GM12878 (cell line): ENCODE data around the gene HEPHL1. TPM values are rescaled to one million over a fixed set of nuclear protein-coding genes. Genes with fewer than 3 reads are reported as not detected.

Experiments used
- ATAC-seq: fragments of 200-7000 bp; cut with Tn5 transposase; 3 replicates; pipeline ENCODE4 v1.9.1; 2020; ENCODE audit warnings: mild to moderate bottlenecking, moderate library complexity
- BruUV-seq: library from RNA; stranded (reverse); fragments of 400-500 nt; replicated peaks from 2 replicates; lab custom pipeline; 2021; lab: Mats Ljungman, UMichigan
- CTCF ChIA-PET: fragments of 300-600 bp; sonication (Branson Sonifier 250); formaldehyde crosslinking; extraction: SDS; loops from one replicate; lab custom pipeline; 2021; ENCODE audit warnings: inconsistent platforms; lab: Yijun Ruan, JAX
- POLR2A ChIA-PET: fragments of 350-600 bp; formaldehyde crosslinking; extraction: SDS; loops from one replicate; lab custom pipeline; 2021; ENCODE audit warnings: inconsistent platforms; lab: Charles Lee
- RAD21 ChIA-PET: fragments of 300-600 bp; sonication (Branson Sonifier 250); formaldehyde crosslinking; loops from one replicate; lab custom pipeline; 2023; ENCODE audit warnings: antibody characterized with exemption; ENCODE audit not compliant: unreplicated experiment; lab: Charles Lee
- SMC1A ChIA-PET: fragments of 300-600 bp; sonication (Branson Sonifier 250); formaldehyde crosslinking; loops from one replicate; lab custom pipeline; 2023; ENCODE audit not compliant: unreplicated experiment, uncharacterized antibody; lab: Charles Lee
- DNase-seq: peaks from one replicate; pipeline ENCODE4 v3.0.0-alpha.2; 2011; ENCODE audit warnings: low read depth, low spot score
- FAIRE-seq: peaks from 3 replicates; lab custom pipeline; 2011; peaks lifted over from hg19 to GRCh38; lab: Jason Lieb, UNC
- H2AFZ ChIP-seq: 2 replicates; pipeline ENCODE4 v1.6.0; 2011; ENCODE audit warnings: low read depth, low read length, control low read depth; ENCODE audit not compliant: control insufficient read depth
- H3K27ac ChIP-seq: 2 replicates; pipeline ENCODE4 v1.5.1; 2011; ENCODE audit warnings: control low read depth; ENCODE audit not compliant: control insufficient read depth, insufficient read depth
- H3K27me3 ChIP-seq, 2 experiments: replicated peaks in 1 of 2; 2 replicates each; pipeline versions ENCODE4 v1.6.0 to v1.6.1; 2011; ENCODE audit warnings: low read length in 1 of 2; ENCODE audit not compliant: control insufficient read depth in 2 of 2, insufficient read depth in 2 of 2
- H3K36me3 ChIP-seq, 2 experiments: 2 replicates each; pipeline ENCODE4 v1.5.1; 2011; ENCODE audit warnings: low read length in 1 of 2; ENCODE audit not compliant: control insufficient read depth in 2 of 2, insufficient read depth in 2 of 2
- H3K4me1 ChIP-seq: 2 replicates; pipeline ENCODE4 v1.6.1; 2011; ENCODE audit warnings: mild to moderate bottlenecking, low read length, moderate library complexity, mixed read lengths; ENCODE audit not compliant: control insufficient read depth, insufficient read depth
- H3K4me2 ChIP-seq: 2 replicates; pipeline ENCODE4 v1.6.0; 2011; ENCODE audit warnings: control low read depth; ENCODE audit not compliant: control insufficient read depth, insufficient read depth
- H3K4me3 ChIP-seq: fragments of 200-600 bp; sonication (generic); 2 replicates; pipeline ENCODE4 v1.5.1; 2016
- H3K79me2 ChIP-seq: 2 replicates; pipeline ENCODE4 v1.6.0; 2011; ENCODE audit warnings: low read length; ENCODE audit not compliant: control insufficient read depth, insufficient read depth
- H3K9ac ChIP-seq: 2 replicates; pipeline ENCODE4 v1.8.0; 2011; ENCODE audit warnings: low read length, control low read depth, mixed read lengths; ENCODE audit not compliant: control insufficient read depth, insufficient read depth
- H3K9me3 ChIP-seq: replicated peaks from 3 replicates; pipeline ENCODE4 v1.5.1; 2011; ENCODE audit warnings: mild to moderate bottlenecking, low read length; ENCODE audit not compliant: control insufficient read depth, insufficient read depth
- H4K20me1 ChIP-seq: 2 replicates; pipeline ENCODE4 v1.6.0; 2011; ENCODE audit not compliant: control insufficient read depth, insufficient read depth
- BMI1 ChIP-seq: fragments of 450-650 bp; IDR thresholded peaks from 2 replicates; pipeline ENCODE4 v1.6.1; 2016; ENCODE audit warnings: mild to moderate bottlenecking, moderate library complexity, borderline replicate concordance
- CBFB ChIP-seq: IDR thresholded peaks from 2 replicates; pipeline ENCODE4 v1.6.1; 2016; ENCODE audit warnings: antibody characterized with exemption, low read depth
- CREM ChIP-seq: IDR thresholded peaks from 2 replicates; pipeline ENCODE4 v1.6.1; 2014; ENCODE audit warnings: antibody characterized with exemption, low read depth
- DPF2 ChIP-seq: fragments of 450-650 bp; IDR thresholded peaks from 2 replicates; pipeline ENCODE4 v1.6.1; 2017; ENCODE audit warnings: mild to moderate bottlenecking
- FOS ChIP-seq: IDR thresholded peaks from 3 replicates; pipeline ENCODE4 v1.6.1; 2011; ENCODE audit warnings: borderline replicate concordance; ENCODE audit not compliant: insufficient read length; ENCODE audit errors: extremely low read depth
- NFYB ChIP-seq: IDR thresholded peaks from 2 replicates; pipeline ENCODE4 v1.6.1; 2011; ENCODE audit warnings: low read depth, mild to moderate bottlenecking, low read length, improper control_type of control experiment, moderate library complexity; ENCODE audit not compliant: insufficient read depth
- SIN3A ChIP-seq: IDR thresholded peaks from 2 replicates; pipeline ENCODE4 v1.6.1; 2012; ENCODE audit warnings: low read depth, low read length, improper control_type of control experiment
- SMC3 ChIP-seq: IDR thresholded peaks from 2 replicates; pipeline ENCODE4 v1.6.1; 2011; ENCODE audit warnings: low read length, improper control_type of control experiment, borderline replicate concordance
- SUPT20H ChIP-seq: IDR thresholded peaks from 2 replicates; pipeline ENCODE4 v1.6.1; 2011; ENCODE audit warnings: low read depth, mild to moderate bottlenecking, low read length, moderate library complexity, borderline replicate concordance; ENCODE audit not compliant: control insufficient read depth
- TCF7 ChIP-seq: IDR thresholded peaks from 2 replicates; pipeline ENCODE4 v1.6.1; 2014; ENCODE audit warnings: antibody characterized with exemption, borderline replicate concordance
- WGBS: methylation state at CpG from one replicate; pipeline ENCODE4 v1.1.6; 2016; ENCODE audit warnings: low lambda C conversion rate; ENCODE audit not compliant: insufficient replicate concordance, insufficient coverage; ENCODE audit errors: missing lambda C conversion rate; 5-methylcytosine and 5-hydroxymethylcytosine counted together
- in situ Hi-C: fragments of 300-500 bp; cut with MboI; formaldehyde crosslinking; loops from 9 replicates; pipeline ENCODE4 v1.14.3; 2018; ENCODE audit warnings: mixed read lengths
- intact Hi-C: fragments of 100-400 bp; cut with micrococcal nuclease; formaldehyde crosslinking; loops from one replicate; pipeline ENCODE4 v1.14.2; 2022; ENCODE audit not compliant: unreplicated experiment
- polyA plus RNA-seq, 11 experiments: library from polyadenylated mRNA; depleted of rRNA in 4 of 11; unstranded in 6 of 11; stranded (reverse) in 5 of 11; fragments of >200 nt; fragmentation: Nextera tagmentation in 4 of 11; fragmentation: Illumina TruSeq in 1 of 11; extraction: Ambion mirVana in 4 of 11; extraction: Trizol in 1 of 11; gene quantifications; 1 replicate in 1 of 11; 2 replicates in 10 of 11; pipeline versions ENCODE4 v1.2.1 to v1.2.3, GENCODE V29; 2011 to 2016; ENCODE audit warnings: inconsistent platforms in 2 of 11, missing spikeins in 2 of 11, low read depth in 1 of 11
- total RNA-seq, 4 experiments: library from RNA; depleted of rRNA in 3 of 4; stranded (reverse); fragments of >200 nt in 3 of 4; fragmentation: Illumina TruSeq in 1 of 4; extraction: Trizol in 1 of 4; gene quantifications; 2 replicates each; pipeline versions ENCODE4 v1.2.1 to v1.2.3, GENCODE V29; 2013 to 2021
- TF ChIP-seq, protein P1 (sequence below): fragments of 450-650 bp; IDR thresholded peaks from 2 replicates; pipeline ENCODE4 v1.6.1; 2016; ENCODE audit warnings: mild to moderate bottlenecking, moderate library complexity, borderline replicate concordance
- TF ChIP-seq, protein P2 (sequence below): fragments of 450-650 bp; formaldehyde crosslinking; IDR thresholded peaks from 2 replicates; pipeline ENCODE4 v1.4.0; 2022; ENCODE audit warnings: mild to moderate bottlenecking, moderate library complexity
- TF ChIP-seq, protein P3 (sequence below): fragments of 450-650 bp; conservative IDR thresholded peaks from 2 replicates; pipeline ENCODE4 v1.6.1; 2017; ENCODE audit warnings: mild to moderate bottlenecking, moderate library complexity
- TF ChIP-seq, protein P4 (sequence below): IDR thresholded peaks from 2 replicates; pipeline ENCODE4 v1.6.1; 2012; ENCODE audit warnings: low read depth, low read length, improper control_type of control experiment

HEPHL1 gene
- total and polyA plus RNA-seq, 10 of the 15 experiments (the other 5 are each of a cell fraction or from before 2014, with no cell fraction given): 0.02 to 0.08 (median 0.05) TPM; not detected in 6

DNA sequence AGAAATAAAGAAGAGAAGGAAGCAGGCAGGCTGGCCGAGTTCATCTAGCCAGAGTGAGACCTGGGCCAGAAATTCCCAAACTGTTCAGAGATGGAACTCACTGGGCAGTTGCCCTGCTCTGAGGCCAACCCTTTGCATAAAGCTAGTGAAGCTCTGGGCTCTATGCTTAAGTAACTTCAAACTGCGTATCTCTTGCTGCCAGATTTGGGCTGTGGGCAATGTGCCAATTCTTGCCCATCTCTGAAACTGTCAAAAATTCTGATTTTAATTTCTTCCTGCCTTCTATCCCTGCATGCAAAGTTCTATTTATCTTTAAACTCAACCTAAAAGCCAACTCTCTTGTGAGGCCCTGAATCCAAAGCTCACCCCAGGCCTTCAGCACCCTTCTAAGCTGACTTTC lies 36.2 kb upstream of the HEPHL1 start:
- H3K27ac ChIP-seq: no peak overlapping the region
- ATAC-seq (no peak), FAIRE-seq (no peak), DNase-seq (no peak)
- no peaks in the 10 kb centered on the region for H3K79me2 ChIP-seq
- 3% methylated on average over 2 of the region's 2 CpGs for WGBS
- no peak overlapping the region for H3K9ac ChIP-seq
- no TSS peak for BruUV-seq
- no peak overlapping the region for H3K4me2 ChIP-seq
- POLR2A ChIA-PET: no interaction called here
- no peak overlapping the region for H2AFZ ChIP-seq
- H3K4me1 ChIP-seq: no peaks in the 10 kb centered on the region
- H4K20me1 ChIP-seq: no peaks in the 10 kb centered on the region
- H3K9me3 ChIP-seq: no peaks in the 10 kb centered on the region
- H3K4me3 ChIP-seq: no peak overlapping the region
- H3K36me3 ChIP-seq: no peaks in the 10 kb centered on the region
- no peaks in the 10 kb centered on the region for H3K27me3 ChIP-seq
- intact Hi-C loops: no loop called here
- CTCF ChIA-PET: no interaction called here
- RAD21 ChIA-PET: no interaction called here
- SMC1A ChIA-PET: no interaction called here
- in situ Hi-C loops: no loop called here
- TF ChIP-seq, protein P1, sequence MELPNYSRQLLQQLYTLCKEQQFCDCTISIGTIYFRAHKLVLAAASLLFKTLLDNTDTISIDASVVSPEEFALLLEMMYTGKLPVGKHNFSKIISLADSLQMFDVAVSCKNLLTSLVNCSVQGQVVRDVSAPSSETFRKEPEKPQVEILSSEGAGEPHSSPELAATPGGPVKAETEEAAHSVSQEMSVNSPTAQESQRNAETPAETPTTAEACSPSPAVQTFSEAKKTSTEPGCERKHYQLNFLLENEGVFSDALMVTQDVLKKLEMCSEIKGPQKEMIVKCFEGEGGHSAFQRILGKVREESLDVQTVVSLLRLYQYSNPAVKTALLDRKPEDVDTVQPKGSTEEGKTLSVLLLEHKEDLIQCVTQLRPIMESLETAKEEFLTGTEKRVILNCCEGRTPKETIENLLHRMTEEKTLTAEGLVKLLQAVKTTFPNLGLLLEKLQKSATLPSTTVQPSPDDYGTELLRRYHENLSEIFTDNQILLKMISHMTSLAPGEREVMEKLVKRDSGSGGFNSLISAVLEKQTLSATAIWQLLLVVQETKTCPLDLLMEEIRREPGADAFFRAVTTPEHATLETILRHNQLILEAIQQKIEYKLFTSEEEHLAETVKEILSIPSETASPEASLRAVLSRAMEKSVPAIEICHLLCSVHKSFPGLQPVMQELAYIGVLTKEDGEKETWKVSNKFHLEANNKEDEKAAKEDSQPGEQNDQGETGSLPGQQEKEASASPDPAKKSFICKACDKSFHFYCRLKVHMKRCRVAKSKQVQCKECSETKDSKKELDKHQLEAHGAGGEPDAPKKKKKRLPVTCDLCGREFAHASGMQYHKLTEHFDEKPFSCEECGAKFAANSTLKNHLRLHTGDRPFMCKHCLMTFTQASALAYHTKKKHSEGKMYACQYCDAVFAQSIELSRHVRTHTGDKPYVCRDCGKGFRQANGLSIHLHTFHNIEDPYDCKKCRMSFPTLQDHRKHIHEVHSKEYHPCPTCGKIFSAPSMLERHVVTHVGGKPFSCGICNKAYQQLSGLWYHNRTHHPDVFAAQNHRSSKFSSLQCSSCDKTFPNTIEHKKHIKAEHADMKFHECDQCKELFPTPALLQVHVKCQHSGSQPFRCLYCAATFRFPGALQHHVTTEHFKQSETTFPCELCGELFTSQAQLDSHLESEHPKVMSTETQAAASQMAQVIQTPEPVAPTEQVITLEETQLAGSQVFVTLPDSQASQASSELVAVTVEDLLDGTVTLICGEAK: no peak
- no peak for TF ChIP-seq NFYB
- no peak for TF ChIP-seq TCF7
- no peak for TF ChIP-seq SUPT20H
- TF ChIP-seq SIN3A: no peak
- TF ChIP-seq CREM: no peak
- no peak for TF ChIP-seq CBFB
- no peak for TF ChIP-seq FOS
- TF ChIP-seq, protein P2, sequence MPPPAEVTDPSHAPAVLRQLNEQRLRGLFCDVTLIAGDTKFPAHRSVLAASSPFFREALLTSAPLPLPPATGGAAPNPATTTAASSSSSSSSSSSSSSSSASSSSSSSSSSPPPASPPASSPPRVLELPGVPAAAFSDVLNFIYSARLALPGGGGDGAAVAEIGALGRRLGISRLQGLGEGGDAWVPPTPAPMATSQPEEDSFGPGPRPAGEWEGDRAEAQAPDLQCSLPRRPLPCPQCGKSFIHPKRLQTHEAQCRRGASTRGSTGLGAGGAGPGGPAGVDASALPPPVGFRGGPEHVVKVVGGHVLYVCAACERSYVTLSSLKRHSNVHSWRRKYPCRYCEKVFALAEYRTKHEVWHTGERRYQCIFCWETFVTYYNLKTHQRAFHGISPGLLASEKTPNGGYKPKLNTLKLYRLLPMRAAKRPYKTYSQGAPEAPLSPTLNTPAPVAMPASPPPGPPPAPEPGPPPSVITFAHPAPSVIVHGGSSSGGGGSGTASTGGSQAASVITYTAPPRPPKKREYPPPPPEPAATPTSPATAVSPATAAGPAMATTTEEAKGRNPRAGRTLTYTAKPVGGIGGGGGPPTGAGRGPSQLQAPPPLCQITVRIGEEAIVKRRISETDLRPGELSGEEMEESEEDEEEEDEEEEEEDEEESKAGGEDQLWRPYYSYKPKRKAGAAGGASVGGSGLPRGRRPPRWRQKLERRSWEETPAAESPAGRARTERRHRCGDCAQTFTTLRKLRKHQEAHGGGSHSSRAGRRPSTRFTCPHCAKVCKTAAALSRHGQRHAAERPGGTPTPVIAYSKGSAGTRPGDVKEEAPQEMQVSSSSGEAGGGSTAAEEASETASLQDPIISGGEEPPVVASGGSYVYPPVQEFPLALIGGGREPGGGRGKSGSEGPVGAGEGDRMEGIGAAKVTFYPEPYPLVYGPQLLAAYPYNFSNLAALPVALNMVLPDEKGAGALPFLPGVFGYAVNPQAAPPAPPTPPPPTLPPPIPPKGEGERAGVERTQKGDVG (CRISPR knock-in tag): no peak
- TF ChIP-seq SMC3: no peak
- no peak for TF ChIP-seq BMI1
- TF ChIP-seq, protein P3, sequence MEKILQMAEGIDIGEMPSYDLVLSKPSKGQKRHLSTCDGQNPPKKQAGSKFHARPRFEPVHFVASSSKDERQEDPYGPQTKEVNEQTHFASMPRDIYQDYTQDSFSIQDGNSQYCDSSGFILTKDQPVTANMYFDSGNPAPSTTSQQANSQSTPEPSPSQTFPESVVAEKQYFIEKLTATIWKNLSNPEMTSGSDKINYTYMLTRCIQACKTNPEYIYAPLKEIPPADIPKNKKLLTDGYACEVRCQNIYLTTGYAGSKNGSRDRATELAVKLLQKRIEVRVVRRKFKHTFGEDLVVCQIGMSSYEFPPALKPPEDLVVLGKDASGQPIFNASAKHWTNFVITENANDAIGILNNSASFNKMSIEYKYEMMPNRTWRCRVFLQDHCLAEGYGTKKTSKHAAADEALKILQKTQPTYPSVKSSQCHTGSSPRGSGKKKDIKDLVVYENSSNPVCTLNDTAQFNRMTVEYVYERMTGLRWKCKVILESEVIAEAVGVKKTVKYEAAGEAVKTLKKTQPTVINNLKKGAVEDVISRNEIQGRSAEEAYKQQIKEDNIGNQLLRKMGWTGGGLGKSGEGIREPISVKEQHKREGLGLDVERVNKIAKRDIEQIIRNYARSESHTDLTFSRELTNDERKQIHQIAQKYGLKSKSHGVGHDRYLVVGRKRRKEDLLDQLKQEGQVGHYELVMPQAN: no peak
- no peak for TF ChIP-seq DPF2
- TF ChIP-seq, protein P4, sequence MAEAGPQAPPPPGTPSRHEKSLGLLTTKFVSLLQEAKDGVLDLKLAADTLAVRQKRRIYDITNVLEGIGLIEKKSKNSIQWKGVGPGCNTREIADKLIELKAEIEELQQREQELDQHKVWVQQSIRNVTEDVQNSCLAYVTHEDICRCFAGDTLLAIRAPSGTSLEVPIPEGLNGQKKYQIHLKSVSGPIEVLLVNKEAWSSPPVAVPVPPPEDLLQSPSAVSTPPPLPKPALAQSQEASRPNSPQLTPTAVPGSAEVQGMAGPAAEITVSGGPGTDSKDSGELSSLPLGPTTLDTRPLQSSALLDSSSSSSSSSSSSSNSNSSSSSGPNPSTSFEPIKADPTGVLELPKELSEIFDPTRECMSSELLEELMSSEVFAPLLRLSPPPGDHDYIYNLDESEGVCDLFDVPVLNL: no peak
